HuH-7 (cell line): Measurements from ENCODE around the gene FAM156B.
"Not testable (repeated sequence)": the region's sequence is repeated elsewhere in the genome, so short reads cannot be mapped to it uniquely, and the experiment has no call there.

ENCODE experiments used
- DNase-seq: peaks from one replicate; pipeline ENCODE4 v3.0.0; 2011; ENCODE audit warnings: low spot score

The FAM156B gene

GRCh38 chrX:52923781-52924241, 26.7 kb downstream of the FAM156B start:
- DNase-seq = no peak

DNA sequence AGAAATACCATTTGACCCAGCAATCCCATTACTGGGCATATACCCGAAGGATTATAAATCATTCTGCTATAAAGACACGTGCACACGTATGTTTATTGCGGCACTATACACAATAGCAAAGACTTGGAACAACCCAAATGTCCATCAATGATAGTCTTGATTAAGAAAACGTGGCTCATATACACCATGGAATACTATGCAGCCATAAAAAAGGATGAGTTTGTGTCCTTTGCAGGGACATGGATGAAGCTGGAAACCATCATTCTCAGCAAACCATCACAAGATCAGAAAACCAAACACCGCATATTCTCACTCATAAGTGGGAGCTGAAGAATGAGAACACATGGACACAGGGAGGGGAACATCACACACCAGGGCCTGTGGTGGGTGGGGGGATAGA, 33.1 kb downstream of the FAM156B start:
- not testable (repeated sequence) for DNase-seq

GRCh38 chrX:52933213-52933612, 36.1 kb downstream of the FAM156B start:
- DNase-seq = no peak

- no peak for DNase-seq
Measured at GRCh38 chrX:52933976-52934703, 37.0 kb downstream of the FAM156B start.

DNA sequence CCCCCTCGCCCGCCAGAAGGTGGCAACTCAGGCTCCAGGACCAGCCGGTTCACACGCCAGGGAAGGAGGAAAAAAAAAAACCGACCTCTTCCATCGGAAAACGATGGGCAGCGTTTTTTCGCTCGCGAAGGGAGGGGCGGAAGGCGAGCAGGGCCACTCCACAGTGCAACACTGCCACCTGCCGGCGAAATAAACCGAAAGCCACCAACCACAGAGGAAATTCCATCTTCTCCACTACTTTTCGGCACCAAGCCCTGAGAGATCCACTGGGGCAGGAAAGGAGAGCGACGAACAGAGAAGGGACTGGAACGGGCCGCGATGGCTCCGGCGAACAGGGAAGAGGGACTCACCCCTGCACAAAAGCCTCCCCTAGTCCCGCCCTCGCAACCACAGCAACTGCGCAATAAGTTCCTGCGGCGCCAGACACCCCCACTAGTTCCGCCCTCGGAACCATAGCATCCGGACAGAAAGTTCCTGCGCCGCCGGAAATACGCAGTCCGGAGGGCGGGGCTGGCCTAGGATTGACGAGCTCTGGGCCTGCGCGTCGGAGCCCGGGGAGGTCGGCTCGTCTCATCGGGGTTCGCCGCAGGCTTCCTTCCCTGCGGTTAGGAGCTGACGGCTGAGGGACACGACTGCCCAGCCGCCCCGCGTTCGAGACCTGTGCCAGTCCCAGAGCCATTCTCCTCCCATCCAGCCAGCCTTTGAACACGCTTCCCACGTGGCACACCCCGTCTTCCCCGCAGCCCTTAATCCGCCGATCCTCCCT, 37.8 kb downstream of the FAM156B start:
- peak; percentile 51 for DNase-seq

DNA sequence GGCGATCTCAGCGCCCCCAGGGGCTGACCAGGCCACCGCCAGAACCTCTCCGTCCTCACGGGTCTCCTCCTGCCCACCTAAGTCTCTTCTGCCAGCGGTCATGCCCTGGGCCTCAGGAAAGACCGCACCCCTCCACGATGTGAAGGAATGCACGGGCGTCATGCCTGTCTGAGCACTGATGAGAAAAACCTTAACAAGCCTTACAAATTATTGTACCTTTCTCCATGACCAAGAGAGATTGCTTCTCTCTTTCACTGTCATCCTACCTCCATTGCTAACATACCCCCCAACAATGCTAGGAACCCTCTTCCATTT, 38.3 kb downstream of the FAM156B start:
- not testable (repeated sequence) for DNase-seq

DNA sequence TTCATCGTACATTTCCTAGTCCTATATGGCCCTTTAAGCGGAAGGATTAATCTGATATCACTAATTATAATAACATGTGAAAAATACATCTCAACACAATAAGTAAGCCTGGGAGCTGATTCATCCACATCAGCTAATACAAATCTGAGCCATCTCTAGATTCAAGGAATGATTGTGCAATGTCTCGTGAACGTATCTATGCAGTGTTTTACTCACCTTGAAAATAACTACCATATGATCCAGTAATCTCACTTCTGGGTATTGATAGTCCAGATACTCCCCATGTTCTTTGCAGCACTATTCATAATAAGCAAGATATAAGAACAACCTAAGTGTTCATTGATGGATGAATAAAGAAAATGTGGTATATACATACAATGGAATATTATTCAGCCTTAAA, 43.6 kb downstream of the FAM156B start:
- not testable (repeated sequence) for DNase-seq

DNA sequence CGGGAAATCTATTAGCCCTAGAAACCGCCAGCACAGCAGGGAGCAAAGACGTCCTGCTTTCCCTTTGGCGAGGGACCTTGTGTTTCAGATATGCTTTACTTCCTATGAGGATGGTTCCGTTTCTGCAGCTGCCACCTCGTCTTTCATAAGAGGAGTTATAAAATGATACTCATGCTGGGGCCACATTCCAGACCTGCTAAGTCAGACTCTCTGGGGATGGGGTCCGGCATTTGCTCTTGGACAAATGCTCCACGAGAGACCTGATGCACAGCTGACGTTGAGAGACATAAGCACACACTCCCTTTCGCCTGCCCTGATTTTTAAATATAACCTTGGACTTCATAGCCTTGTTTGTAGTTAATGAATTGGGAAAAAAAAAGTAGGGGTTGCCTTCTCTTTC, 44.6 kb downstream of the FAM156B start:
- not testable (repeated sequence) for DNase-seq

GRCh38 chrX:52945838-52946494, 48.8 kb downstream of the FAM156B start:
- DNase-seq = not testable (repeated sequence)

DNA sequence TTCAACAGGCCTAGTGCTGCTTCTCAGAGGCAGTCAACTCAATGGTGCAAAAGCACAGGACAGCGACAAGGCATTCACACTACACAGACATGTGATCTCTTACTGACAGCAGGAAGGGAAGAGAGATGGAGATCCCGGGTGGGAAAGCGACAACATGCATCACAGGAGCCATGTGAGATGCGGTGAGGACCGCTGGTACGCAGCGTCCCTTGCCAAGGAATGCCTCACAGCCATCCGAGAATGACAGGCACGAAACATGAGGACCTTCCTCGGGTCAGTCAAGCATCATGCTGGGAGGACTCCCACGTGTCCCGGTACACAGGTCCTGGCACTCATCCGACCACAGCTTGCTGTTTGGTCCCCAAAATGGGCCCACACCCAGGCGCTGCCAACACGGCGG, 50.4 kb downstream of the FAM156B start:
- DNase-seq = not testable (repeated sequence)

GRCh38 chrX:52948265-52948664, 51.1 kb downstream of the FAM156B start:
- DNase-seq = not testable (repeated sequence)

GRCh38 chrX:52949325-52949724, 52.2 kb downstream of the FAM156B start:
- DNase-seq = not testable (repeated sequence)

DNA sequence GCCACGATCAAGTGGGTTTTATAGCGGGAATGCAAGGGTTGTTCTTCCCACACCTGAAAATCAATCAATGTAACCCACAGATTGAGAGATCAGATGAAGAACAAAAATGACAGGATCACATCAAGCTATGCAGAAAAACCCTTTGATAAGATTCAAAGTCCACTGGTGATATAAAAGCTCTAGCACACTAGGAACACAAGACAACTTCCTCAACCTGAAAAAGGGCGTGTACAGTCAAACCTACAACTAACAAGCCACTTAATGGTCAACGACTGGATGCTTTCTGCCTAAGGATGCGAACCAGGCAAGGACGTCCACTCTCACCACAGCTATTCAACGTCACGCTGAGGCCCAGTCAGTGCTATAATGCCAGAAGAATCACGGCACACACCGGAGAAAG, 52.8 kb downstream of the FAM156B start:
- DNase-seq = not testable (repeated sequence)
